NCI-H1436 (cell line): ENCODE measurements around the gene NRG2.
A peak's percentile ranks its signal among the peaks of the same experiment; 100 is the strongest.

Experiments
- DNase-seq: peaks from one replicate; lab custom pipeline; 2025; lab: John Stamatoyannopoulos, UW

The NRG2 gene

DNA sequence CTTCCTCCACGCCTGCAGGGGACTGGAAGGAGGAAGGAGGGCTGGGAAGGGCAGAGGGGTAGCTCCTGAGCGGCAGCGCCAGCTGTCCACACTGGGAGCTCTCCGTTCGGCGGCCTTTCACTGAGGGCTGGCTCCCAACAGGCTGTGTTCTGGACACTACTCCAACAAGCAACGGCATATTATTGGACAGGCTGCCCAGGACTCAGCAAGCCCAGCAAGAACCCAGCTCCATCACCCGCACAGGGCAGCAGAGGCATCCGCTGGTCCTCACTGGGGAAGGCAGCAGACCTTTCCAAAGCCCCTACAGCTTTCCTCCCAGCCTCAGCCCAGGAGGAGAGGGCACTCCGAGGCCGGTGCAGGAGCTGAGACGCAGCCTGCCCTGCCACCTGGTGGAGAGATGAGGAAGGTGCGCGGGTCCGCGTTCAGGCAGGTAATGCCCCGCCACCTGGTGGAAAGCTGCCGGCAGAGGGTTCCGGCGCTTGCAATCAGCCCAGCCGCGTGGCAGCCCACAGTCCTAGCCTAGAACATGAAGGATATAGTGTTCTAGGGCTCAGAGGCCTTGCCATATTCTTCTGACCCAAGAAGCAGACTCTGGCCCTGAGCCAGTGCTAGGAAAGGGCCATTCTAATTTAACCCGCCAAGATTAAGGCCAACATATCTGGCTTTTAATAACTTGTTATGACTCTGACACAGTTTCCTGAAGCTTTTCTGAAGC is 74.4 kb downstream of the NRG2 start:
- peak; percentile 73 for DNase-seq

DNA sequence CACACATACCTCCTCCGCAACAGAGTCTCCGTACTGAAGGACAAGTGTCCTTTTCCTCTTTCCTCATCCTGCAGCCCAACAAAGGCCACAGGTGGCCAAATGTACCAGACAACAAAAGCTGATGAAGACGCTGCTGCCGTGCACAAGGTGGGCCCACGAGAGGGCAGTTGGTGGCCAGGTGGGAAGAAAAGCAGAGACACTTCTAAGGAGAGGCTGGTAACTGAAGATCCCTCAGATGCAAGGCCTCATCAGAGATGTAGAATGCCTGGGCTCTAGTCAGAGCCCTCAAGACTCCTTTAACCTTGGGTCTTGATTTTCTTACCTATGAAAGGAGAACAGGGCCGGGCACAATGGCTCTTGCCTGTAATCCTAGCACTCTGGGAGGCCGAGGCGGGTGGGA is 75.7 kb downstream of the NRG2 start:
- DNase-seq = no peak

DNA sequence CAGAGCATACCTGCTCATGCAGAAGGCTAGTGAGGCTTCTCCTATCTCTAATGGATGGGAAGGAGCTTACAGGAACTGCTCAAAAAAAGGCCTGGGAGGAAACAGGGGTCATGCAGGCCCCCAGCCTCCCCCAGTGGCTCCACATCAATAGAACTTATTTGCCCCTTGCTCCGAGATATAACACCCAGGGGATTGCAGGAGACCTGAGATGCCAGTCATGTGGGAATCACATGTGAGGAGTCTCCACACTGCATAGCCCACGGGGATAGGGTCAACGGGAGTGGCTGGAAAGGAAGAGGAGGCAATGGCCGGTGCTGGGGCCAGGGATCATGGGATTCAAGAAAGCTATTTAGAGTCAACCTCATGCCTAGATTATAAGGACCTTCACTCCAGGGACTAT is 76.2 kb downstream of the NRG2 start:
- DNase-seq = no peak

DNA sequence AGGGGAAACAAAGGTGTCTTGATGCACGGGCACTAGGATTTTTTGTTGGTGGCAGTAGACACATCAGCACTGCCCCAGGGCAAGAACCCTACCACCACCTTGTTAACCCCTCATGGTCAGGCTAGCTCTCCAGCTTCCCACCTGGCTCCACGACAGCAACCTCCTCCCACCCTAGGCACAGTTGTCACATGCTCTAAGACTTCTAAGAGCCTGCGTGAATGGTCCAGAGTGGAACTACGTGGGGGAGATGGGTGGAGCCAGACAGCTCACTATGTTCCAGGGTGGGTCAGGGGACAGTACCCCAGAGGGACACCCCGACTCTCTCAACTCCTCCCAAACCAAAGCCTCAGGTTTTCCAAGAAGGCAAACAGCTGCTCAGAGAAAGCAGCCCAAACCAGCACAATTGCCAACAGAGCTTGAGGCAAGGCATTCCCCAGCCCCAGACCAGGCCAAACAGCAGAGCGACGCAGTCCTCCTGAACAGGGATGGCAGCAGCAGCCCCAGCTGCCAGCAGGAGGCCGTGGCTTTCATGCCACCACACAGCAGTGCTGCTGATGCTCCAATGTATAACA is 78.0 kb downstream of the NRG2 start:
- no peak for DNase-seq

DNA sequence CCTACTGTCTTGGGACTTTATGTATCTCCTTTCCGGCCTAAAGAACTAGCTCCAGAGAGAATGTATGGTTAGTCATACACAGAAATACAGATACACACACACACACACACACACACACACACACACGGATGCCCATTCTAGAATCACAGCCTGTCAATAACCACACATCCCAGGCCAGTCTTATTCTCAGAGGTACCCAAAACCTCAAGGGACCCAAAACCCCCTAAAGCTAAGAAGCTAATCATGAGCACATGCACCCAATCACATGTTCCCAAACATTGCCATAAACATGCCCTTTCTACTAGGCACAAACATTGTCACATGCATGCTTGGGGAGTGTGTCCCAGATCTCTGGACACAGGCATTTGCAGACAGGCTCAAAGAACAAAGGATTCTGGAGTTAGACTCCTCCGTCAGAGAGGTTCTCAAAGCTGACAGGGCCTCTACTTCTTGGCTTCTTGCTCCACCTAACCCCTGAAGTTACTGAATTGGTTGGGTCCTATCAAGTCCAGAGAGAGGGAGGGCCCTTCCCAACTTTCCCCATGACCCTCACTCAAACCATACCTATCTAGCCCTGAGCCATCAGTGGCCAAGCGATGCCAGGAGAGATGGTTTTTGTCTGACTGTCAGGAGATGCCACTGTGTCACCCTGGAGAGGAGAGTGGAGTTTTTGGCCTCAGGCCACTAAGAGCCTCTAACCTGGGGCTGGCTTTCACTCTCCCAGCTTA is 78.7 kb downstream of the NRG2 start:
- DNase-seq = no peak

DNA sequence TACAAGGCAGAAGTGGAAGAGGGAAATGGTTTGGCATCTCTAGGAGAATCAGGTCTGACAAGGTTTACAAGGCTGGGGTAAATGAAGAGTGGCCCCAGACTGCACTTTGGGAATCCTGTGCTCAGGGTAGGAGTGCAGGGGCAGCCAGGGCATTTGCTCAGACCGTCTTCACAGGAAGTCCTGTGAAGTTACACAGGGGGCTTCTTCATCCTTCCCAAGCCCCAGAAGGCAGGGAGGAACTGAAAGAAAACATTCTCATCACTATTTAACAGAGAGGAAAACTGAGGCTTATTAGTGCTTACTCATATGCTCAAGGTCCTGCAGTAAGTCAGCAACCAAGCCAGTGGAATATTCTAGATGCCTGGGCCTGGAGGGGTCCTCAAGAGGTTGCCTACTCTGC is 80.7 kb downstream of the NRG2 start:
- DNase-seq = no peak

DNA sequence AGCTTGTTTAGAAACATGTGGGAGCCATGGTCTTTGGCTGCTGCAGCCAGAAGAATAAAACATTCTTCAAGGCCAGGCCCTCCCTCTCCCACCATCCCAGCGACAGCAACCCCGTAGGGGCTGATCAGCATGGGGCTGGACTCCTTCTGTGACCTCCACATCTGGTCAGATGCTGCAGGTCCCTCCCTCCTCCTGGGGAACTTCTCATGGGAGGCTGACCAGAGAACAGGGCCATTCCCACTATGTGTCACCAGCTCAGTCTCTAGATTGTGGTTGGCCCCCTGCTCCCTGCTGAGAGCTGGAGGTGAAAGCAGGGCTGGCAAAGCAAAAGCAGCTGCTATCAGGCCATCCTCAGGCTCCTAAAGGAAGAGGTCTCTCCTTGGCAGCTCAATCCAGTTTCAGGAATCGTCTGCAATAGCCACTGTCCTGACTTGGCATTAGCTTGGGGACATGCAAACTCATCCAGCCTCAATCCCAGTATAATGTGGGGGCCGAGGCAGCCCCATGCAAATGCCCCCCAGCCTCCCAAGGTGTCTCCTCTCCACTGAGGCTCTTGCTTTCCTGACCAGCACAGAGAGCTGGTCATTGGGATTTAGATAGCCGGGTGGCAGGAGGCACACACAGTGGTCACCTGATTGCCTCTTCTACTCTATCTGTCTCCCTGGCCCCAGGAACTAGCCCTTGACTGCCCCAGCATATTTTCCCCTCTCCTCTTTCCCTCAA is 81.5 kb downstream of the NRG2 start:
- no peak for DNase-seq

DNA sequence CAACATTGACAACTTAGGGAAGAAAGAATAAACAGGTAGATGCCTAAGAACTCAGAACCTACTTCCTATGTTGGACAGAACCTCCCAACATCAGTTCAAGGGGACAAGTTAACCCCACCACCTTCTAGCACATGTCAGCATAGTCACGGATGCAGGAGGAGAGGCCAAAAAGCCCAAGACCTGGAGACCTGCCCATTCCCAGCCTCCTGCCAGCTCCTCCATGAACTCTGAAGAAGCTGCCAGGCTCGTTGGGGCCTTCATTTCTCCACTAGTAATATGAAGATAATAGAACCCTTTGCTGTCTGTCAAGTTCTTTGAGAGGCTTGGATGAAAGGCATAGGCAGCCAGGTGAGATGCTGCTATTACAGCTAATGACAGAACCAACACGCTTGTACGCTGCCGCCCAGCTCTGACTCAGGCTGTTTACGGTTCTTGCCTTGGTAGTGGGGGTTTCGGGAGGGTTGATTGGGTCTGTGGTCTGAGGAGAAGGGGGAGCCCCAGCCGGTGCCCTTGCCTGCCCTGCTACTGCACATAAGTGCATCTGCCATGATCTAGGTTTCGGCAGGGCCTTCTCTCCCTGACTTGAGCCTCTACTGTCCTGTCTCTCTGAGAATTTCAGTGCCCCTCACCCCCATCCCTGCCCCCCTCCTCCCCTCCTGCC is 82.2 kb downstream of the NRG2 start:
- no peak for DNase-seq

DNA sequence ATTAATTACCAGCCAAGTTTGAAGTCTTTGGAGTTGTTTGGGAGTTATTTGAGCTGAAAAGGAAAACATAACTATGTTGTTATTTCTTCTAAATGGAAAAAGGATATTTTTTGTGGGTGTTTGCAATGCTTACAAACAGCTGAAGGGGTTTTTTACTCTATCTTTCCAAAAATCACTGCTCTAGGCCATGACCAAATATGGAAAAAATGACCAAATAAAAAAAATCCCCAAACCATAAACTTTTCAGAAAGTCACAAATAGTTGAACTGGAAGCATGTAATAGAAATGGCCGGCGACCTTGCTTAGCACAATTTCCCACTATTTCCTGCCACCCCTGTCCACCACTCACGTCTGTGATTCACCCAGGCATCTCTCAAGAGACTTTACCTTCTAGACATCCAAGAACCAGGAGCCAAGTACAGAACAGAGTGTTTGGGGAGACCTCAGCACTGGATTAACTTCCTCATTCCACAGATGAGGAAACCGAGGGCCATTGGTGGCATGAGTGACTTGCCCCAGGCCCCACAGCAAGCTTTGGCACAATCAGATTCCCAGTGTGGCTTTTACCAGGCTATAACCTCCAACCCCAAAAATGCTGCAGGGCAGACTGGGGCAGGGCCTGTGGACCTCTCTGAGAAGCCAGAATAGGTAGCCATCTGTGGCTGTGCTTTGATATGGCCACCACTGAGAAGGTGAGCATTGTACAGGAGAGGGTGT is 84.5 kb downstream of the NRG2 start:
- DNase-seq = no peak

DNA sequence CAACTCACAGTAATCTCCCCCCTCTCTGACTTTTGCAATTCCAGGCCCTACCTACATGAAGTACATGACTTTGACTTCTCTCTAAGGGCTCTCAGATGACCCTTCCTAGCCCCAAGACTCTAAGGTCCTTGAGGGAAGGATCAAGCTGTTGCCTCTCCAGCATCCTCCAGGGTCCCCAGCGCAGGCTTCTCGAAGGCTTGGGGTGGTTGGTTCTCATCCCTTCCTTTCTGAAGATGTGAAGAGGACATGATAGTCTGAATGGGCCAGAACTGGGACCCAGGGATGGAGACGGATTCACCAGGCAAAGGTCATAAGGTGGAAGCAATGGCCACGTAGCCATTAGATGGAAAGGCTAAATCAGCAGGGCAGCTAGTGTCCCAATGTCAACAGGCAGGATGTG is 86.8 kb downstream of the NRG2 start:
- DNase-seq = no peak

DNA sequence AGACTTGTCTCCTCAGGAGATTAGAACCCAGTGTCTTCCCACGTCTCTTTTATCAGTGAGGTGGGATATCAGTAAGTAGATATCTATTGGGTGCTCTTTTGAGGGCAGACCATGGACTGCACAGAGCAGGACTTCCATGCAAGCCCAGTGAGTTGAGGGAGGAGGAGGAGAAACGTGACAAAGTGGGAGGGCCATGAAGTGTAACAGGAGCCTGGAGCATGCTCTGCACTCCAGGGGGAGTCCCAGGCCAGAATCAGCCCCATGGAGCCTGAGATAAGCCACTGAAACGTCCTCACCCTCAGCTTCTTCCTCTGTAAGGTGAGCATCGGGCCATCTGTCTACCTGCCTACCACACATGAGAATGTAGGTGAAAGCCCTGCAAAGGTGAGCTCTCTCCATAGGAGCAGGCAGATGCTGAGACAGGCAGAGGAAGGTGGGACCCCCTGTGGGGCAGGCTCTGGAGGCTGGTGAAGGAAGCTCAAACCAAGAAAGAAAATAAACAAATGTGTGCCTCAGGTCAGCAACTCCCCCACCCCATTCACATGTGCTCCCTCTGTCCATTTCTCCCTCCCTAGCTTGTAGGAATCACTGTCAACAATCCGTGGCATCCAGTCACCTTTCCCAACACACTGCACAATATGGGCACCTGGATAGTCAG is 87.4 kb downstream of the NRG2 start:
- no peak for DNase-seq

DNA sequence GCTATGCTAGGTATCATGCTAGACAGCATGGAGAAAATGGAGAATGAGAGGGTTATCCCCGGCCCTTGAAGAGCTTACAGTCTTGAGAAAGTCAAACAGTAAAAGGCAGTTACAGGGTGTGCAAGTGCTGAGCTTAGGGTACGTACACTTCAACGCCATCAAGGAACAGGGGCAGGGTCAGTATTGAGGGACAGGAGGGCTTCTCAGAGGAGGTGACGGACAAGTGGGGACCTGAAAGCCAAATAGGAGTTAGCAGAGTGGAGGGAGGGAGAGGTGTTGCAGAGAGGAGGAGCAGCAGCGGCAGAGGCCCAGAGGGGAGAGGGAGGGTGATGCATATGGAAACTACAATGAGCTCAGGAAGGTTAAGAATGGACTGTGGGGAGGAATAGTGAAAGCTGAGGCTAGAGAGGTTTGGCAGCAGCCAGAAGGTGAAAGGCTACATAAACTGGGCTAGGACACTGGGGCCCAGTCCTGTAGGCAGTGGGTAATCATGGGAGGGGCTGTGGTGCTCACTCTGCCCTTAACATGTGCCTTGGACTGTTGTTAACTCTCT is 88.0 kb downstream of the NRG2 start:
- no peak for DNase-seq

DNA sequence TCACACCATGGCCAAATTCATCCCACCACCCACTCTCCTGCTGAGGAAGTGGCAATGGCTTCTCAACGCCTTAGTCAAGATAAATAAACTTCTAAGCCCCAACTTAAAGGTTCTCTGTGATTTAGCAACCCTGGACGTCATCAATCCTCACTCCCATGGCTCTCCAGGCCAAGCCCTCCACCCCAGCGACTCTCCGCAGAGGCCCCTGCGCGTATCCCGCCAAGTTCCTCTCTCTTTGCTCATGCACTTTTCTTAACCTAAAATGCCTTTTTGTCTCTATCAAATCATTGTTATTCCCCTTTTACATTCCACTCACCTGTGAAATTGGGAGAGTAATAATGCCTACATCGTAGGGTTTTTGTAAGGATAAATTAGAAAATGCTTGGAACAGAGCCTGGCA is 88.6 kb downstream of the NRG2 start:
- DNase-seq = no peak

DNA sequence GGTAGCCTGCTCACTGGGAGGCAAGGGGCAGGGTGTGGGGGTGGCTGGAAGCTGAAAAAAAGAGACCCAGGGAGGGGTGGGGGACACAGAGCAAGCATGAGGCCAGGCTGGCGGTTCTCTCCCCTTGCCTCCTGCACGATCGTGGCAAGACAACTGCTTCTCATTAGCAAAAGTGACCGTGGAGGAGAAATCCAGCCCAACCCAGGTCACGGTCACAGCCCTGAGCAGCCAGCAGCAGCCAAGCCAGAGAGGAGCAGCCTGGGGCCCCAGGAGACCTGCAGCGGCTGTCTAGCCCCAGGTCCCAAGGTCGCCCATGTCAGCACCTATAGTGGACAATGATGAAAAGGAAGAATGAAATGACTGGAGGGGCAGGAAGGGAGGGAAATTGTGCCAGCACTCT is 89.1 kb downstream of the NRG2 start:
- DNase-seq = no peak

DNA sequence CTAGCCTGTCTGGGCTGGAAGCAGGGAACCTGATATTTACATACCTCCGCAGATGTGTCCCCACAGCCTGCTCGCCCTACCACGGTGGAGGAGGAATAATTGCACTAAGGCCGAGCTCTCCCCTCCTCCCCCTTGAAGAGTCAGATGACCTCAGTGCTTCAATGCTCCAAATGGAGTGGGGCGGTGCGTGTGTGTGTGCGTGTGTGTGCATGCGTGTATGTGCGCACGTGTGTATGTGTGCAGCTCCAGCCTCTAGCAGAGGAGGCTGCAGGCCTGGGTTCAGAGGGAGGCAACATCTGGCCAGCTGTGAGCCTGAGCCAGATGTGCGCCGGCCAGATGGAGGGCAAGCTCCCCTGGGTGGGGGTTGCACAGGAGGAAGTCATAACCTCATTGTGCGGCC is 90.5 kb downstream of the NRG2 start:
- no peak for DNase-seq

DNA sequence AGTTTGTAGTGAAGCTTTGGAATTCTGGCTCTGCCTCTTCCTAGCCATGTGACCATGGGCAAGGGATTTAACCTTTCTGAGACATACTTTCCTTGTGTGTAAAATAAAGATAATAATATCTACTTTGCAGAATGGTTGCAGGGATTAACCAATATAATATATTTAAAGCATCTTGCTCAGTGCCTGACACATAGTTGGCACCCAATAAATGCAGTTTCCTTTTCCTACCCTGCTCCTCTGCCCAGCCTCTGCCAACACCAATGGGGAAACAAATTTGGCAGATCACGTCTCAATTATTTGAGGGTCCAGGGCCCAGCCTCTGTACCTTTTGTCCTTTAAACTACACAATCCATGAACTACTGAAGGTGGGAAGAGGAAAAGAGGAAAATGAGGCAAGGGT is 91.1 kb downstream of the NRG2 start:
- no peak for DNase-seq

DNA sequence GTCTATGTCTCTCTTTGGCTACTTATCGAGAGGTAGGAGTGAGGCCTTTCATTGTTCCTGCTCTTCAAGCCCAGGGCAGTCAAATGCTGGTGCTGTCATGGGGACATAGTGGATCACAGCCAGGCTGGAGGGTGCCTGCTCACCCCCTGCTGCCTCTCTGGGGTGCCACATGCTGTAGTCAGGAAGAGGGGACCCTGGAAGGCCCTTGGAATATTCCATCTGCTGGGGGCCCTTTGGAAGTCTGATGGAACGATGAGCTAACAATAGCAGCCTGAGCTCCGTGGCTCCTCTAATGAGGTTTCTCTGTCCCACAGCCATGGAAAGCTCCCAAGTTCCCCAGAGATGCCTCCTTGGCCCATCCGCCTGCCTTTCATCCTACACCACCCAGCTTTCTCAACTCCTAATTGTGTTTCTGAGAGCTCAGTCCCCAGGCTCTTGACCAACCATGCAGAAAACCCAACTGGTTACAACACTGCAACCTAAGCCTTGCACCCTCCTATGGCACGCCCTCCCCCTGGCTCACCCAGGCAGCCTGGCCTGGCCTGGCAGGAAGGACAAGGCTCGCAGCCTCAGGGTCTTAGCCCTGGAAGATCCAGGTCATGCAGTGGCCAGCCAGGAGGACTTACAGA is 91.7 kb downstream of the NRG2 start:
- no peak for DNase-seq

DNA sequence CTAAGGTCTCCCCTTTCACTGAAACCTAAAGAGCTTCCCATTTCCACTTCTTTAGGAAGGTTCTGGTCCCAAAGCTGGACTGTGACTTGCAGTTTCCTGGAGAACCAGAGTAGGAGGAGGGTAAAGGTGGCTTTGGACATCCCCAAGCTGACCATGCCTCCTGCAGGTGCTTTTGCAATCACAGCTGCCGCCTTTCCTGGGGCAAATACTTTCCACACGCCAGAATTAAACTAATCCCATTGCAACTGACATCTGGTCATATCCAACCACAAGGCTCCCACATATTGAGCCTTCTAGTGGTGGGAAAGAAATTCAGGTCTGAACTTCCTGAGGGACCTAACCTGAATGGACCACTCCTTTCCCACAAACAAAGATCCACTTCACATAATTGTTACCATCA is 92.7 kb downstream of the NRG2 start:
- no peak for DNase-seq

DNA sequence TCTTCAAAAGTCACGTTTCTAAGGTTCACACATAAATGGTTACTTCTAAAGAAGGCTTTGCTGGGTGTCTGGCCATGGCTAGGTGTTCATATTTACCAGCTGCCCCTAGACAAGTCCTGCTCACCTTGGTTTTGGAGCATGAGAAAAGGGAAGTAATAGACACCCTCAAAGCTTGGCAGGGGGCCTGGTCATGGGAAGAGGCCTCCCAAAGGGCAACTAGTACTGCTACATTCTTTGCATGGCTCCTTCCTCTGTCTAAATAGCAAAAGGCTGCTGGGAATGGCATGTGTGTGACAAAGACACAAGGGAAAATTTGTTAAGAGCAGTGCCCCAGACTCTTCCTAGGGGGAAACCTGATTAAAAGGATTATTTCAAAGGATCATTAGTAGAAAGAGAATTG is 93.4 kb downstream of the NRG2 start:
- DNase-seq = no peak

DNA sequence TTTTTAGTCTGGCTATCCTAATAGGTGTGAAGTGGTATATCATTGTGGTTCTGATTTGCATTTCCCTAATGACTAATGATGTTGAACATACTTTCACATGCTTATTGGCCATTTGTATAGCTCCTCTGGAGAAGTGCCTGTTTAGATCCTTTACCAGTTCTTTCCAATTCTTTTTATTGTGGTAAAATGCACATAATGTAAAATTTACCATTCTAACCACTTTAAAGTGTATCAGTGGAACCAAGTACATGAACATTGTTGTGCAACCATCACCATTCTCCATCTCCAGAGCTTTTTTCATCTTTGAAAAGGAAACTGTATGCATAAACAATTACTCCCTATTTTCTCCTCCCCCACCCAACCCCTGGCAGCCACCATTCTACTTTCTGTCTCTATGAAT is 95.4 kb downstream of the NRG2 start:
- DNase-seq = no peak
